GM19452 (cell line): ENCODE results near the gene MGST3.
A peak's percentile ranks its signal among the peaks of the same experiment; 100 is the strongest.
"Not testable (repeated sequence)": the region's sequence is repeated elsewhere in the genome, so short reads cannot be mapped to it uniquely, and the experiment has no call there.

Experiments used
- ATAC-seq: cut with Tn5 transposase; IDR thresholded peaks from one replicate; pipeline ENCODE4 v1.9.1; 2021; ENCODE audit not compliant: unreplicated experiment

Gene MGST3

DNA sequence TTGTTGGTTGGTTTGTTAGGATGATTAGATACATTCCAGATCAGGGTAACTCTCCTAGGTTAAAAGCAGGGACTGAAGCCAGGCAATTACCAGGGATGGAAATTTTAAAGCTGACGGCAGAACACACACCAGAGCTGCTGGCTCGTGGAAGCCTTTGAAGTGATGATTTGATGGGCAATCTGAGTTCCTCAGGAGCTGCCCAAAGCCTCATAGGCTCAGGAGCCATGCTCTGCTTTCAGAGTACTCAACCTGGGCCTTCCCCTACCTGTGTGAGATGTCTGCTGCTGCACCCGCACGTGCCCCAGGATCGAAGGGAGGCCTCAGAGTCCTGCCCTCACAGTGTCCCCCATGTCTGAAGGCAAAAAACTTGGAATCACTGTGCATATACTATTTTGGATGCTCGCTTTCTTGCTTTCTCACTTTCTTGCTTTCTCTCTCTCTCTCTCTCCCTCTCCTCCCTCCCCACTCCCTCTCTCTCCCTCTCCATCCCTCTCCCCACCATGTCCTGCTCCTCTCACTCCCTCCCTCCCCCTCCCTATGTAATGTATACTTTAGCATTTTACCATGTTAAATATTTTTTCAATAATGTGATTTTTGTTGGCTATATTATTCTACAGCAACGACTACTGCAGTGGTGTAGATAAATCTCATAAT lies 18.0 kb downstream of the MGST3 start:
- ATAC-seq = no peak

DNA sequence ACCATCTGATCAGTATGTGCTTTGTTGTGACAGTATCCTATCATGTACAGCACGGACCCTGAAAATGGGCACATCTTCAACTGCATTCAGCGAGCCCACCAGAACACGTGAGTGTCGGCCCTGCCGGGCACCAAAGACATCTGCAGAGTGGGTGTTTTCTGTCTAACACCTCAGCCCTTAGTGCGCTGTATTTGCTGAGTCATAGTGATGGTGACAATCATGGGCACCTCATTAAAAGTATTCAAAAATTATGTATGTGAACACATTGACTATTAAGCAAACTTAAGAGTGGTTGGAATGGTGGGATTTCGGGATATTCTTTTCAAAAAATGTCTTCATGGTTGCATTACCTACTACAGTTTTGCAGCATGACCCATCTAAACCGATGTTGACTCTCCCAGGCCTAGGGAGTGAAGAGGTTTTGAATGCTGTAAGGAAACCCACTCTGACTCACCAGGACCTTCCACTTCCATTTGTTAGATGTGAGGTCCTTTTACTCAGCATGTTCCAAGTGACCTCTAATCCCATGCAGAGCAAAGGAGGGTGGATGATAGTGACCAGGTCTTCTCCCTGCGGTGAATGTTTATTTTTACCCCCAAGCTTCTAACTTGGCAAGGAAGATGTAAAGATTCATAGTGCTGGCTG lies 20.1 kb downstream of the MGST3 start:
- ATAC-seq = no peak

- ATAC-seq = not testable (repeated sequence)
Observed at GRCh38 chr1:165658766-165659580, 27.9 kb downstream of the MGST3 start.

GRCh38 chr1:165659581-165659895 lies 28.5 kb downstream of the MGST3 start:
- ATAC-seq = no peak

DNA sequence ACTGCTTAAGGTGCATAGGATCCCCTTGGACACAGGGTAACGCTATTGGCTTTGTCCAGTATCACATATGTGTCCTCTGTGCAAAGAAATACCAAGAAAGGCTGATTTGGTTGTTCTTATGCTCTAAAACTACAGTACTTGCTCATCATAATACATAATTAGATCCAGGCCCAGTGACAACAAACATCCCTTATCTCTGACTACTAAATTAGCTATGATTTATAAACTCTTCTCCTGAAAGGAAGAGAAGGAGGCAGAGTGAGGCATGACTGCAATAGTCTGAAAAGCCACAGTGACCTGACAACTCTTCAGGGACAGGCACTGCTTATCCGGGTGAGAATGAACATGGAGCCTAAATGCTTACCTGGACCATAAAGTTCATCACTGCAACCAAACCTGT lies 30.7 kb downstream of the MGST3 start:
- no peak for ATAC-seq

GRCh38 chr1:165662186-165662585 lies 31.2 kb downstream of the MGST3 start:
- ATAC-seq = no peak

DNA sequence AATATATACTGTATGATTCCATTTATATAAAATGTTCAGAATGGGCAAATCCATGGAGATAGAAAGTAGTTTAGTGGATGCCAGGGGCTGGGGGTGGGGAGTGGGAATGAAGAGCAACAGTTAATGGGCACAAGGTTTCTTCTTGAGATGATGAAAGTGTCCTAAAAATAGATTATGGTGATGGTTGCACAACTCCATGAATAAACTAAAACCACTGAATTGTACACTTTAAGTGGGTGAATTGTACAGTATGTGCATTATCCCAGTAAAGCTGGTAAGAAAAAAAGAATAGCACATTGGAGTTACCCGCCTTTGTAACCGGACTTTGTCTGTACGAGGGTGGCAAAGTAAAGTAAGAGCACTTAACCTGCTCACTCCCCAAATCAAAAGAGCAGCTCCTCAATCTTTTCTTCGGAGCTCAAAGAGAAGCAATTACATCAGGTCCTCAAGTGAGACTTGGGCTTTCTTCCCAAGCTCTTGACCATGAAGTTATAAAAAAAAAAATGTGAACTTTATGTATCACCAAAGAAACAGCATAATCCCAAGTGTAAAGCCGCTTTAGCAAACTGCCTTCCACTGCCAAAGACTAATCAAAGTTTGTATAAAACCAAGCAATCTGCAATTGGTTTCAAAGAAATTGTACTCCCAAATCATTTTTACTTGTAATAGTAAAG lies 35.3 kb downstream of the MGST3 start:
- no peak for ATAC-seq

DNA sequence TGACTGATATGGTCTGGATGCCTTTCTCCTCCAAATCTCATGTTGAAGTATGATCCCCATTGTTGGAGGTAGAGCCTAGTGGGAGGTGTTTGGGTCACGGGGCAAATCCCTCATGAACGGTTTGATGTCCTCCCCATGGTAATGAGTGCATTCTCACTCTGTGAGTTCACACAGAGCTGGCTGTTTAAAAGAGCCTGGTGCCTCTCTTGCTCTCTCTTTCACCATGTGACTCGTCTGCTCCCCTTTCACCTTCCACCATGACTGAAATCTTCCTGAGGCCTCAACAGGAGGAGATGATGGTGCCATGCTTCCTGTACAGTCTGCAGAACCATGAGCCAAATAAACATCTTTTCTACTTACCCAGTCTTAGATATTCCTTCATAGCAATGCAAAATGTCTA lies 37.1 kb downstream of the MGST3 start:
- ATAC-seq = no peak

DNA sequence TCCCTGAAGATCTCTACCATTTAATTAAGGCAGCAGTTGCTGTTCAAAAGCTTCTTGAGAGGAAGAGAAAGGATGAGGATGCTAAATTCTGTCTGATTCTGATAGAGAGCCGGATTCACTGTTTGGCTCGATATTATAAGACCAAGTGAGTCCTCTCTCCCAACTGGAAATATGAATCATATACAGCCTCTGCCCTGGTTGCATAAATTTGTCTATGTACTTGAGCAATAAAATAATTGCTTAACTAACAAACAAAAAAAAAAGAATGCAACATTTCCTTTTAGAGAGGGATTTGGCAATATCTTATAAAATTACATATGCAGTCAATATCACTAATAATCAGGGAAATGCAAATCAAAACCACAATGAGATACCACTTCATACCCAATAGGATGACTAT lies 40.5 kb downstream of the MGST3 start:
- no peak for ATAC-seq

DNA sequence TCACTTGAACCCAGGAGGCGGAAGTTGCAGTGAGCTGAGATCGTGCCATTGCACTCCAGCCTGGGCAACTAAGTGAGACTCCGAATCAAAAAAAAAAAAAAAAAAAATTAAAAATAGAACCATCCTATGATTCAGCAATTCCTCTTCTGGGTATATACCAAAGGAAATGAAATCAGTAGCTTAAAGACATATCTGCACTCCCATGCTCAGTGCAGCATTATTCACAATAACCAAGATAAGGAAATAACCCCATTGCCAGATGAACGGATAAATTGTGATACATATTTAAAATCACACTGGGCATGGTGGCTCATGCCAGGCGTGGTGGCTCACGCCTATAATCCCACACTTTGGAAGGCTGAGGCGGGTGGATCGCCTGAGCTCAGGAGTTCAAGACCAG lies 43.6 kb downstream of the MGST3 start:
- ATAC-seq = no peak

- no peak for ATAC-seq
Observed at GRCh38 chr1:165675794-165676193, 44.8 kb downstream of the MGST3 start.

- ATAC-seq = no peak
Observed at GRCh38 chr1:165678509-165678908, 47.5 kb downstream of the MGST3 start.

DNA sequence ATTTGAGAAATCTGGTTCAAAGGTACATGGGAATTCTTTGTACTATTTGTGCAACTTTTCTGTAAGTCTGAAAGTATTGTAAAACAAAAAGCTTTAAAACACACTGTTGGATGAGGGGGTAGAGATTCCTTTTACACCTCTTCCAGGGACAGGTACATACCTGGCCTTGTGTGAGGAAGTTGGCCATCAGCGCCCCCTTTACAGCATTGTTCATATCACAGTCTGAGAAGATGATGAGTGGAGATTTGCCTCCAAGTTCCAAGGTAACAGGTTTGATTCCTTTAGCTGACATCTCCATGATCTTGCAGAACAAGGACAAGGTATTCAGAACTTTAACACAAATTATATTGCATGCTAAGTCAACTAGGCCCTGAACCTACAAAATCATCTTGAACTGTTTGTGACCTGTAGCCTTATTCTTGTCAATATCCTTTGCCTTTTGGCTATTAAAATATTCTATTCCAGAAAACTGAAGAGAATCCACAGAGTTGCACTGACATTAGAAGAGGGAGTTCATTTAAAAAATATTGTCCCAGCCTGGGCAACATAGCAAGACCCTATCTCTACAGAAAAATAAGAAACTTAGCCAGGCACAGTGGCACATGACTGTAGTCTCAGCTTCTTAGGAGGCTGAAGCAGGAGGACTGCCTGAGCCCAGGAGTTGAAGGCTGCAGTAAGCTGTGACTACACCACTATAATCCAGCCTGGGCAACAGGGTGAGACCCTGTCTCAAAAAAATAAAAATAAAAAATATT lies 48.4 kb downstream of the MGST3 start:
- ATAC-seq = no peak

DNA sequence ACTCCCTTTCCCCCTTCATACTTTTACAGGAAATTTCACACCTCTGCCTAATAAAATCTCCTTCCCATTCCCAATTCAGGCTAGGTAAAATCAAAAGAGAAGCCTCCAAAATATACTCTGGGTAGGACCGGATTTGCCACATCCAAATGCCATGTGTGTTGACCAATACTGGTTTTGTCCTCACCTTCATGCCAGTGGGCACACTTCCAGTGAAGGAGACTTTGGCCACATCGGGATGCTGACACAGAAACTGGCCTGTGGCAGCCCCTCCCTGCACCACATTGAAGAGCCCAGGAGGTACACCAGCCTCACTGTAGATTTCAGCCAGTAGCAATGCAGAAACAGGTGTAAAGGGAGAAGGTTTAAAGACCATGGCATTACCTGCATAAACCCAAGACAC lies 49.3 kb downstream of the MGST3 start:
- no peak for ATAC-seq

- not testable (repeated sequence) for ATAC-seq
Observed at GRCh38 chr1:165680773-165681172, 49.7 kb downstream of the MGST3 start.

- ATAC-seq = no peak
Observed at GRCh38 chr1:165683848-165684485, 52.9 kb downstream of the MGST3 start.

DNA sequence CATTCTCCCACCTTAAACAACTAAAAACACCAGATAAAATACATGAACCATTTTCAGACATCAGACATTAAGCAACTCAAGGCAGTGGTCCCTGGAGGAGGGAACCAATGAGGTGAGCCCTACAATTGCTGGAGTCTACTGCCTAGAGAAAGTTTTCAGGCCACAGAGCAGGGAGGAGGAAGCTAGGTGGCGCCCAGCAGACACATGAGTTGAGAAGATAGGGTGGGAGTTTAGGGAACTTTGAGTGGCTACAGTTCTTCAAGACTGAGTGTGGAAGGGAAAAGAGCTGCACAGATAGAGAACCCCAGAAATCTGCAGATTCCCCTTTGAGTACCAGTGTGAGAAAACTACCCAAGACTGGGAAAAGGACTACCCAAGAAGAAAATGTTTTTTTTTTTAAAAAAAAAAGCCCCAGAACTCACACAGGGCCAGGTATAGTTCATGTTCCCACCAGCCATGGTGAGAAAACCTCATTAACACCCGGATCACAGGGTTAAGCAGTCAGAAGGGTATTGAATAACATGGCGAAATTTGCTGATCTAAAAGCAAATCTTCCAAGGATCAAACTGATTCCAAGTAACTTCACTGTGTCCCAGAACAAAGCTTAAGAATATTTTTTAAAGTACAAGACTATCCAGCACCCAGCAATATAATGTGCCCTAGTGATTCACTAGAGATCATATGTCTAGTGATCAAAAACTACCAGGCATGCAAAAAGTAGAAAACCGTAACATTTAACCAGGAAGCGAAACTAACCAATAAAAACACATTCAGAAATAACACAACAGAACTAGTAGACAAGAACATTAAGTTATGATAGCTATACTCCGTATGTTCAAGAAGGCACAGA lies 55.3 kb downstream of the MGST3 start:
- peak; percentile 70 for ATAC-seq

DNA sequence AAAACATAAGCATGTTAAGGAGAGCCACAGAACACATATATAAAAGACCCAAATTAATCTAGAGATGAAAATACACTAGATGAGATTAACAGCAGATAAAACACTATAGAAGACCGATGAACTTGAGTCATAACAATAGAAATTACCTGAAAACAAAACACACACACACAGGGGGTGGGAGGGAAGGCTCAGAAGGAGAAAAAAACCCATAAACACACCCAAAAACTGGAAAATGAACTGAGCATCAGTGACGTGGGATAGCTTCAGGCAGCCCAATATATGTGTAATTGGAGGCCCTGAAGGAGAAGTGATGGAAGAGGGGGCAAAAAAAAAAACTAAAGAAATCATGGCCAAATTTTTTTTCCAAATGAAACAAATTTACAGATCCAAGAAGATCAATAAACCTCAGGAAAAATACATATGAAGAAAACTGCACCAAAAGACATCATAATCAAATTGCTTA lies 56.0 kb downstream of the MGST3 start:
- ATAC-seq = peak; percentile 27

- ATAC-seq = no peak
Observed at GRCh38 chr1:165688046-165688445, 57.0 kb downstream of the MGST3 start.
